Measurements from ENCODE around the gene PIM3. TPM values are rescaled to one million over a fixed set of nuclear protein-coding genes. Genes with fewer than 3 reads are reported as not detected.

Gene PIM3
- total RNA-seq, 2 experiments from 2014 or later, result 224 to 230 TPM

DNA sequence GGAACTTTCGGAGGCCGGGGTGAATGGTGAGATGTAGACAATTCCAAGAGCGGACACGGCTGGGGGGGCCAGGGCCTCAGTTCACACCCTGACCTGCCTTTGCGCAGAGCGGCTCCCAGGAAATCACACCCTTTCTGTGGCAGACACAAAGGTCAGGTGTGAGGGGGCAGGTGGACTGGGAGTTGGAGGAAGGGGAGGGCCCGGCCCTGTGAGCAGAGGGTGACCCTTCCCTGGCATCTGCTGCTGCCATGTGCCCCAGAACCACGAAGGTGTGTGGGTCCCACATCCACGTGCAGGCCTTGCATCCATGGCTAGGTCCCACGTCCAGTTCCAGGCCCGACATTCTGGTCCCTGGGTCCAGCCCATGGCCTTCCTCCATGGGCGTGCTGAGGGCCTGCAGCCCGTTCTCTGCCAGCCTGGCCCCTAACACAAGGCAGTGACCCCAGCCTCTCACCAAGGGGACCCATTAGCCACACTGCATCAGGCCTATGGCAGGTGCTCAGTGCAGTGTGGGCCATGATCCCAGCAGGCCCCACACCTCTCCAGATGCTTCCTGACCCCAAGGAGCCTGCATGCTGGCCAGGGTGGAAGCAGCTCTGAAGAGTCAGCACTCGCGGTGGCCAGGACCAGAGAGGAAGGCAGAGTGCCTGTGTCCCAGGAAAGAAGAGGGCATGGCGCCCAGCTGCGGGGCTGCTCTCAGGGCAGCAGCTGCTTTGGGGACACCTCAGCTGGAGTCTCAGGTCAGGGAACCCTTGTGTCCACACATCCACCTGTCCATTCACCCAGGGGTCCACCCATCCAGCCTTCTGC lies 18.9 kb upstream of the PIM3 start:
- no peaks in the 10 kb centered on the region for H3K36me3 ChIP-seq (ENCODE audit: insufficient read depth, low read length)
- CTCF ChIA-PET, result no interaction called here
- POLR2A ChIA-PET, result interaction anchor here (1.4 to 2.4 kb wide), 2 partner anchors 18 to 19 kb away, joined by 4 to 13 read pairs; partner anchors contain the start of gene PIM3
- peaks cover 62% of the 10 kb centered on the region for H3K4me1 ChIP-seq (ENCODE audit: insufficient read depth, low read length)
- no peak overlapping the region for H3K4me3 ChIP-seq (ENCODE audit: low read length)
- TF ChIP-seq, protein P1, sequence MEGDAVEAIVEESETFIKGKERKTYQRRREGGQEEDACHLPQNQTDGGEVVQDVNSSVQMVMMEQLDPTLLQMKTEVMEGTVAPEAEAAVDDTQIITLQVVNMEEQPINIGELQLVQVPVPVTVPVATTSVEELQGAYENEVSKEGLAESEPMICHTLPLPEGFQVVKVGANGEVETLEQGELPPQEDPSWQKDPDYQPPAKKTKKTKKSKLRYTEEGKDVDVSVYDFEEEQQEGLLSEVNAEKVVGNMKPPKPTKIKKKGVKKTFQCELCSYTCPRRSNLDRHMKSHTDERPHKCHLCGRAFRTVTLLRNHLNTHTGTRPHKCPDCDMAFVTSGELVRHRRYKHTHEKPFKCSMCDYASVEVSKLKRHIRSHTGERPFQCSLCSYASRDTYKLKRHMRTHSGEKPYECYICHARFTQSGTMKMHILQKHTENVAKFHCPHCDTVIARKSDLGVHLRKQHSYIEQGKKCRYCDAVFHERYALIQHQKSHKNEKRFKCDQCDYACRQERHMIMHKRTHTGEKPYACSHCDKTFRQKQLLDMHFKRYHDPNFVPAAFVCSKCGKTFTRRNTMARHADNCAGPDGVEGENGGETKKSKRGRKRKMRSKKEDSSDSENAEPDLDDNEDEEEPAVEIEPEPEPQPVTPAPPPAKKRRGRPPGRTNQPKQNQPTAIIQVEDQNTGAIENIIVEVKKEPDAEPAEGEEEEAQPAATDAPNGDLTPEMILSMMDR (IDR thresholded peaks at IDR 0.05), result no peak
- no peak overlapping the region for H3K4me3 Mint-ChIP-seq
- peaks cover 0 to 21% of the 10 kb centered on the region in 2 experiments for H3K9me3 ChIP-seq (ENCODE audit: control insufficient read depth in 1 of 2, insufficient read depth in 1 of 2, low read length in 2 of 2)
- H3K27ac ChIP-seq (ENCODE audit: low read depth in 1 of 2, low read length in 2 of 2), result no peak overlapping the region
- H3K9me3 Mint-ChIP-seq, result no peaks in the 10 kb centered on the region
- no peaks in the 10 kb centered on the region for H3K27me3 ChIP-seq (ENCODE audit: control insufficient read depth in 1 of 2, insufficient read depth in 2 of 2, low read length in 2 of 2)
- no peaks in the 10 kb centered on the region for H3K36me3 Mint-ChIP-seq (ENCODE audit: low read depth)
- no peaks in the 10 kb centered on the region for H3K27me3 Mint-ChIP-seq
- no peak for ATAC-seq (ENCODE audit: poor library complexity)
- H3K4me1 Mint-ChIP-seq (ENCODE audit: low read depth), result peaks cover 6% of the 10 kb centered on the region
- intact Hi-C loops (cut with DNase I, micrococcal nuclease), result no loop called here
- H3K27ac Mint-ChIP-seq, result peak overlapping the region; percentile 63
- no peak for DNase-seq

DNA sequence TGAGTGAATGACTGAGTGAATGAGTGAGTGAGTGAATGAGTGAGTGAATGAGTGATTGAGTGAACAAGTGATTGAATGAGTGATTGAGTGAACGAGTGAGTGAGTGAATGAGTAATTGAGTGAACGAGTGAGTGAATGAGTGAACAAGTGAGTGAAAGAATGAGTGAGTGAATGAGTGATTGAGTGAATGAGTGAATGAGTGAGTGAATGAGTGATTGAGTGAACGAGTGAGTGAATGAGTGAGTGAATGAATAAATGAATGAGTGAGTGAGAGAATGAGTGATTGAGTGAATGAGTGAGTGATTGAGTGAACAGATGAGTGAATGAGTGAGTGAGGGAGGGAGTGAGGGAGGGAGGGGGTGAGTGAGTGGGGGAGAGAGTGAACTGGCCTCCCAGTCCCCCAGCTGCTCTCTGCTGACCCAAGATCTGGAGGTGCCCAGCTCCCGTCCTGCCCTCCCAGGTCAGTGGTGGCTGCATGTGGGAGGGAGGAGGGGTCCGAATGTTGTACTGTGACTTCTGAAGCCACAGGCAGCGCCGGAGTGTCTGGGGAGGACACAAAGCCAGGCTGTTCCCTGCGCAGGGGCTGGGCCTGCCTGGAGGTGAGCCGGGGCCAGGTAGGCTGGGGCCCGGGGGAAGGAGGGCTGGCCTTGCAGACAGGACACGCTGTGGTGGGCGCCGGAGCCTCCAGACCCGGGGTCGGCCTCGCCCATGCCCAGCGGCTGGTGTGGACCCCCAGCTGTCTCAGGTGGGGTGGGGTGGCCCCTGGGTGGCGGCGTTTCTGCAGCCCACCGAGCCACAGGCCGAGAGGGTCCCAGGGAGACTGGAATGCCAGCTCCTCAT lies 17.8 kb upstream of the PIM3 start:
- H3K4me3 ChIP-seq (ENCODE audit: low read length), result no peak overlapping the region
- POLR2A ChIA-PET, result interaction anchor here (0.7 to 1.4 kb wide), 2 partner anchors 12 to 18 kb away, joined by 3 to 4 read pairs; partner anchors contain the start of gene PIM3
- H3K9me3 Mint-ChIP-seq, result no peaks in the 10 kb centered on the region
- DNase-seq, result no peak
- no peaks in the 10 kb centered on the region for H3K36me3 Mint-ChIP-seq (ENCODE audit: low read depth)
- peaks cover 6% of the 10 kb centered on the region for H3K4me1 Mint-ChIP-seq (ENCODE audit: low read depth)
- no peak for ATAC-seq (ENCODE audit: poor library complexity)
- TF ChIP-seq, protein P1 (IDR thresholded peaks at IDR 0.05), result no peak
- H3K36me3 ChIP-seq (ENCODE audit: insufficient read depth, low read length), result no peaks in the 10 kb centered on the region
- no peaks in the 10 kb centered on the region for H3K27me3 ChIP-seq (ENCODE audit: control insufficient read depth in 1 of 2, insufficient read depth in 2 of 2, low read length in 2 of 2)
- CTCF ChIA-PET, result no interaction called here
- no peaks in the 10 kb centered on the region for H3K27me3 Mint-ChIP-seq
- intact Hi-C loops (cut with DNase I, micrococcal nuclease), result no loop called here
- no peak overlapping the region for H3K4me3 Mint-ChIP-seq
- H3K9me3 ChIP-seq (ENCODE audit: control insufficient read depth in 1 of 2, insufficient read depth in 1 of 2, low read length in 2 of 2), result peaks cover 0 to 21% of the 10 kb centered on the region in 2 experiments
- peaks cover 60% of the 10 kb centered on the region for H3K4me1 ChIP-seq (ENCODE audit: insufficient read depth, low read length)
- H3K27ac ChIP-seq (ENCODE audit: low read depth in 1 of 2, low read length in 2 of 2), result no peak overlapping the region
- no peak overlapping the region for H3K27ac Mint-ChIP-seq

DNA sequence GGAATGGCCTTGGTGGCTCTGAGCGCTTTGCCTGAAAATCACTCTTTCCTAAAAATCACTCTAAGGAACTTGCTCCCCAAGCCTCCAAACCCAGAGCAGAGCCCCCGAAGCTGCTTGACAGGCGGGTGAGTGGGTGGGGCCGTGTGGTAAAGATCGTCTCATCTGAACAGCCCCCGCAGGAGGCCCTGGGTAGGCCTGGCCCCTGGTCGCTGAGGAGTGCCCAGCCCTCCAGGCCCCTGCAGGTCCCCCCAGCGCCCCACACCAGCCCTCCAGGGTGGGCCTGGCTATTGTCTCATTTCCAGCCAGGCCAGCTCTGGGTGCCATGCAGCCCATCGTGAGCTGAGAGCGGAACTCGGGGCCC lies 17.2 kb upstream of the PIM3 start:
- ChIA-PET POLR2A (interaction anchor here (0.7 to 1.4 kb wide), 2 partner anchors 12 to 17 kb away, joined by 3 to 4 read pairs; partner anchors contain the start of gene PIM3), CTCF (no interaction called here)
- Mint-ChIP-seq H3K36me3 (ENCODE audit: low read depth) (no peaks in the 10 kb centered on the region), H3K4me3 (no peak overlapping the region), H3K4me1 (ENCODE audit: low read depth) (peaks cover 6% of the 10 kb centered on the region), H3K9me3 (no peaks in the 10 kb centered on the region), H3K27ac (no peak overlapping the region), H3K27me3 (no peaks in the 10 kb centered on the region)
- Histone ChIP-seq H3K4me1 (ENCODE audit: insufficient read depth, low read length) (peaks cover 61% of the 10 kb centered on the region), H3K27me3 (ENCODE audit: control insufficient read depth in 1 of 2, insufficient read depth in 2 of 2, low read length in 2 of 2) (no peaks in the 10 kb centered on the region), H3K36me3 (ENCODE audit: insufficient read depth, low read length) (no peaks in the 10 kb centered on the region), H3K9me3 (ENCODE audit: control insufficient read depth in 1 of 2, insufficient read depth in 1 of 2, low read length in 2 of 2) (peaks cover 0 to 21% of the 10 kb centered on the region in 2 experiments), H3K27ac (ENCODE audit: low read depth in 1 of 2, low read length in 2 of 2) (no peak overlapping the region), H3K4me3 (ENCODE audit: low read length) (no peak overlapping the region)
- intact Hi-C loops (cut with DNase I, micrococcal nuclease), result no loop called here
- TF ChIP-seq, protein P1 (IDR thresholded peaks at IDR 0.05), result no peak
- DNase-seq, result no peak
- ATAC-seq (ENCODE audit: poor library complexity), result no peak
